ENCODE results near the gene NDUFV1. TPM values are rescaled to one million over a fixed set of nuclear protein-coding genes. Genes with fewer than 3 reads are reported as not detected.

The NDUFV1 gene
- total and polyA plus RNA-seq, 9 of the 15 experiments (the other 6 are each of a cell fraction or from before 2014, with no cell fraction given), result 10.8 to 423 (median 209) TPM

DNA sequence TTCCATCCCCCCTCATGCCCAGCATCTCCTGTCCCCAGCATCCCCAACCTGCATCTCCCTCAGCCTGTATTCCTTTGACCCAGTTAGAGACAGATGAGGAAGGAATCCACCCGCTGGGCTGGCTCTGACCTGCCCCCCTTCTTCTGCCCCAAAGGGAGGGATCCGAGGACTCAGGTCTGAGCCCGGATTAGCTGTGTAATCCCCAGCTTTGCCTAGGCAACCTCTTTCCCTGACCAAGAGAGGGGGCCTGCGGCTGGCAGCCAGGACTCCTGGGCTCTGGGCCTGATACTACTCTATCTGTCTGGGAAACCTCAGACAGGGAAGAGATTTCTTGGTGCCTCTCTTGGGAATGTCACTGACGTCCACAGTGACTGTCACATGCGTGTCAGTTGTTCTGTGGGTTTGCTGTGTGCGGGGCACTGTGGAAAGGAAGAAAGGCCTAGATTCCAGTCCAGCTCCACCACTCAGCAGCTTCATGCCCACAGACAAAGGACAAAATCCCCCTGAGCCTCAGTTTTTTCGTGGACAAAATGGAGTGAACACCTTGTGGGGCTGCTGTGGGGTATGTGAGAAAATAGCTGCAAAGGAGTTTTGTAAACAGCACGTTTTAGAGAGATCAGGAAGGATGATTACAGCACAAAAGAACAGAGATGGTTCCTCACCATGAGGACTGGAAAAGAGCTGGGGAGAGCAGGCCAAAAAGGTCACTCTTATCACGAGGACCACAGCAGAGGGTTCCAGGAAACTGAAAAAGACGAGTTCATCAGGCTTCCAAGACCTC is 1.3 kb upstream of the NDUFV1 start (continued):
- TF ChIP-seq GTF2A2 (tag; IDR thresholded peaks at IDR 0.05) (peak; percentile 61; the same call in 1 of the 2 replicates), BMI1 (IDR thresholded peaks at IDR 0.05; ENCODE audit: low read length) (no peak), ZKSCAN1 (IDR thresholded peaks at IDR 0.05; ENCODE audit: low read depth, low read length) (no peak), YBX1 (IDR thresholded peaks at IDR 0.05) (no peak), ZNF347 (CRISPR knock-in tag; IDR thresholded peaks at IDR 0.05; ENCODE audit: low read depth) (no peak), ETS1 (conservative IDR thresholded peaks at IDR 0.05; ENCODE audit: control insufficient read depth, low read depth, low read length) (no peak), NFE2L1 (tag; IDR thresholded peaks at IDR 0.05; ENCODE audit: borderline replicate concordance, low read depth) (no peak), SRF (CRISPR knock-in tag; IDR thresholded peaks at IDR 0.05) (0 out of 4 replicates have a peak, but pooled peaks of 1 of the 2 experiments have one; percentile 13), ZNF318 (IDR thresholded peaks at IDR 0.05; ENCODE audit: borderline replicate concordance in 1 of 2, low read depth in 1 of 2) (no peak), THAP12 (CRISPR knock-in tag; IDR thresholded peaks at IDR 0.05) (no peak)
- TF ChIP-seq, protein P1, sequence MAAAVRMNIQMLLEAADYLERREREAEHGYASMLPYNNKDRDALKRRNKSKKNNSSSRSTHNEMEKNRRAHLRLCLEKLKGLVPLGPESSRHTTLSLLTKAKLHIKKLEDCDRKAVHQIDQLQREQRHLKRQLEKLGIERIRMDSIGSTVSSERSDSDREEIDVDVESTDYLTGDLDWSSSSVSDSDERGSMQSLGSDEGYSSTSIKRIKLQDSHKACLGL (CRISPR knock-in tag; IDR thresholded peaks at IDR 0.05; ENCODE audit: borderline replicate concordance, poor library complexity, severe bottlenecking), result no peak
- TF ChIP-seq, protein P2, sequence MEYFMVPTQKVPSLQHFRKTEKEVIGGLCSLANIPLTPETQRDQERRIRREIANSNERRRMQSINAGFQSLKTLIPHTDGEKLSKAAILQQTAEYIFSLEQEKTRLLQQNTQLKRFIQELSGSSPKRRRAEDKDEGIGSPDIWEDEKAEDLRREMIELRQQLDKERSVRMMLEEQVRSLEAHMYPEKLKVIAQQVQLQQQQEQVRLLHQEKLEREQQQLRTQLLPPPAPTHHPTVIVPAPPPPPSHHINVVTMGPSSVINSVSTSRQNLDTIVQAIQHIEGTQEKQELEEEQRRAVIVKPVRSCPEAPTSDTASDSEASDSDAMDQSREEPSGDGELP (CRISPR knock-in tag; IDR thresholded peaks at IDR 0.05; ENCODE audit: borderline replicate concordance), result no peak; the same call in 1 of the 2 replicates
